ENCODE results near the gene HOMER2. TPM values are rescaled to one million over a fixed set of nuclear protein-coding genes. Genes with fewer than 3 reads are reported as not detected.
"Not testable (repeated sequence)": the region's sequence is repeated elsewhere in the genome, so short reads cannot be mapped to it uniquely, and the experiment has no call there.

The HOMER2 gene
- total RNA-seq, 1 experiment from 2014 or later, result 8.8 TPM

GRCh38 chr15:82829234-82829633 lies 123.3 kb downstream of the HOMER2 start:
- no peak overlapping the region for H3K4me3 Mint-ChIP-seq (ENCODE audit: unreplicated experiment)
- CTCF ChIA-PET, result no interaction called here
- intact Hi-C loops (cut with micrococcal nuclease), result no loop called here
- H3K36me3 Mint-ChIP-seq (ENCODE audit: insufficient read depth, unreplicated experiment), result peaks cover 80% of the 10 kb centered on the region
- H3K27me3 Mint-ChIP-seq (ENCODE audit: insufficient read depth, unreplicated experiment), result no peaks in the 10 kb centered on the region
- no peak for TF ChIP-seq CTCF (IDR thresholded peaks at IDR 0.05; ENCODE audit: unreplicated experiment)
- no peaks in the 10 kb centered on the region for H3K9me3 Mint-ChIP-seq (ENCODE audit: unreplicated experiment)
- BruUV-seq (replicated peaks), result no TSS peak
- POLR2A ChIA-PET, result interaction anchor here (0.7 to 1.2 kb wide), 4 partner anchors 16 to 79 kb away, joined by 3 to 5 read pairs (median 4); no protein-coding TSS in a partner anchor
- no peak overlapping the region for H3K27ac Mint-ChIP-seq (ENCODE audit: low read depth, unreplicated experiment)
- H3K4me1 Mint-ChIP-seq (ENCODE audit: insufficient read depth, unreplicated experiment), result peaks cover 16% of the 10 kb centered on the region
- DNase-seq (ENCODE audit: unreplicated experiment), result no peak

GRCh38 chr15:82828075-82828474 lies 124.4 kb downstream of the HOMER2 start:
- no peak for TF ChIP-seq CTCF (IDR thresholded peaks at IDR 0.05; ENCODE audit: unreplicated experiment)
- H3K9me3 Mint-ChIP-seq (ENCODE audit: unreplicated experiment), result no peaks in the 10 kb centered on the region
- peaks cover 78% of the 10 kb centered on the region for H3K36me3 Mint-ChIP-seq (ENCODE audit: insufficient read depth, unreplicated experiment)
- ChIA-PET CTCF (interaction anchor here (0.6 kb wide), 1 partner anchor 91 kb away, joined by 3 read pairs; no protein-coding TSS in a partner anchor), POLR2A (no interaction called here)
- H3K27me3 Mint-ChIP-seq (ENCODE audit: insufficient read depth, unreplicated experiment), result no peaks in the 10 kb centered on the region
- H3K4me3 Mint-ChIP-seq (ENCODE audit: unreplicated experiment), result no peak overlapping the region
- no peak for DNase-seq (ENCODE audit: unreplicated experiment)
- BruUV-seq (replicated peaks), result no TSS peak
- intact Hi-C loops (cut with micrococcal nuclease), result no loop called here
- H3K4me1 Mint-ChIP-seq (ENCODE audit: insufficient read depth, unreplicated experiment), result peaks cover 14% of the 10 kb centered on the region
- H3K27ac Mint-ChIP-seq (ENCODE audit: low read depth, unreplicated experiment), result no peak overlapping the region

- Mint-ChIP-seq H3K9me3 (ENCODE audit: unreplicated experiment) (no peaks in the 10 kb centered on the region), H3K4me1 (ENCODE audit: insufficient read depth, unreplicated experiment) (no peaks in the 10 kb centered on the region), H3K4me3 (ENCODE audit: unreplicated experiment) (no peak overlapping the region), H3K27ac (ENCODE audit: low read depth, unreplicated experiment) (no peak overlapping the region), H3K36me3 (ENCODE audit: insufficient read depth, unreplicated experiment) (peaks cover 95% of the 10 kb centered on the region), H3K27me3 (ENCODE audit: insufficient read depth, unreplicated experiment) (no peaks in the 10 kb centered on the region)
- intact Hi-C loops (cut with micrococcal nuclease), result no loop called here
- DNase-seq (ENCODE audit: unreplicated experiment), result no peak
- CTCF ChIA-PET, result no interaction called here
- TF ChIP-seq CTCF (IDR thresholded peaks at IDR 0.05; ENCODE audit: unreplicated experiment), result no peak
- POLR2A ChIA-PET, result no interaction called here
- BruUV-seq (replicated peaks), result no TSS peak
These were observed 129.5 kb downstream of the HOMER2 start for GRCh38 chr15:82823049-82823448.

GRCh38 chr15:82821851-82822250 lies 130.7 kb downstream of the HOMER2 start:
- CTCF ChIA-PET; intact Hi-C loops (cut with micrococcal nuclease); H3K4me3 Mint-ChIP-seq (ENCODE audit: unreplicated experiment); BruUV-seq (replicated peaks); H3K9me3 Mint-ChIP-seq (ENCODE audit: unreplicated experiment); DNase-seq (ENCODE audit: unreplicated experiment); POLR2A ChIA-PET; H3K27me3 Mint-ChIP-seq (ENCODE audit: insufficient read depth, unreplicated experiment); H3K27ac Mint-ChIP-seq (ENCODE audit: low read depth, unreplicated experiment); H3K4me1 Mint-ChIP-seq (ENCODE audit: insufficient read depth, unreplicated experiment): not testable (repeated sequence)
- H3K36me3 Mint-ChIP-seq (ENCODE audit: insufficient read depth, unreplicated experiment), result peaks cover 95% of the 10 kb centered on the region

GRCh38 chr15:82821396-82821795 lies 131.1 kb downstream of the HOMER2 start:
- not testable (repeated sequence) for H3K4me3 Mint-ChIP-seq (ENCODE audit: unreplicated experiment); H3K4me1 Mint-ChIP-seq (ENCODE audit: insufficient read depth, unreplicated experiment); H3K27me3 Mint-ChIP-seq (ENCODE audit: insufficient read depth, unreplicated experiment)

More at GRCh38 chr15:82821396-82821795, 131.1 kb downstream of the HOMER2 start:
- H3K9me3 Mint-ChIP-seq (ENCODE audit: unreplicated experiment); CTCF ChIA-PET; BruUV-seq (replicated peaks); POLR2A ChIA-PET; intact Hi-C loops (cut with micrococcal nuclease); H3K27ac Mint-ChIP-seq (ENCODE audit: low read depth, unreplicated experiment); DNase-seq (ENCODE audit: unreplicated experiment): not testable (repeated sequence)
- H3K36me3 Mint-ChIP-seq (ENCODE audit: insufficient read depth, unreplicated experiment), result peaks cover 95% of the 10 kb centered on the region
